SIG-M5 (cell line): ENCODE measurements around the gene CCNK.

ENCODE experiments used
- DNase-seq: peaks from one replicate; lab custom pipeline; 2025; lab: John Stamatoyannopoulos, UW

CCNK gene

DNA sequence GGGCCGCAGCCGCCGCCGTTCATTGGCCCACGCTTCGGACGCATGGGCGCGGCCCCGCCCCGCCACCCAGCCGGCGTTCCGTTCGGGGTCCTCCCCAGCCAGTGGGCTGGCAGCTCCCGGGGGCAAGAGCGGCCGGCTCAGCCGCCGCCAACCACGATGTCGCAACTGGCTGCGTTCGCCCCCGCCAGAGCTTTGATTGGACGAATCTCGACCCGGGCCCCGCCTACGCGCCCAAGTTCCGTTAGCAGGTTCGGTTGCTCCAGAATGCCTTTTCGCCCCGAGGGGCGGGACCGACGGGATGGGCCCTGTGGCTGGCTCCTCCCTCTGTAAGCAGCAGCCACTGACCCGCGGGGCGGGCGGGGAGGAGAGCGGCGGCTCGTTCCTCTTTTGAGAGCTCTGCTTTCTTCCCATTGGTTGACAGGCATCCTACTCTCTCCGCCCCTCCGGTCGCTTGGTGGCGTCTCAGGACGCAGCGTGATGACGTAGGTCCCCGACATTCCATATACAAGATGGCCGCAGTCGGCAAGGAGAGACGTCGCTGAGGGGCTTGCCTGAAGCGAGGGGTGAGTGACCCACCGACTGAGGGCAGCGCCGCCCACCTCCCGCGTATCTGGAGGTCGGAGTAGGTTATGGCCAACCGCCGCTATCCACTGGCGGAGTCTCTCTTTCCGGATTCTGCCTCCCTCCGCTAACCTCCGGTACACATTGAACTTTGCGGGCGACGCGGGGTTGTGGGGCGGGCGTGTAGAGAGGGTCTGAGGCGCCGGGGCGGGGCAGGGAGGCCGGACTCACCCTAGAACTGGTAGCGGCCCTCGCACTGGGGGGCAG, at the start of gene CCNK:
Gene CCNK (plus strand): TSS at position 493 of the 828 bp plus-strand sequence. CDS start 11,269 bp downstream, outside the sequence.
- peak; percentile 89 for DNase-seq

DNA sequence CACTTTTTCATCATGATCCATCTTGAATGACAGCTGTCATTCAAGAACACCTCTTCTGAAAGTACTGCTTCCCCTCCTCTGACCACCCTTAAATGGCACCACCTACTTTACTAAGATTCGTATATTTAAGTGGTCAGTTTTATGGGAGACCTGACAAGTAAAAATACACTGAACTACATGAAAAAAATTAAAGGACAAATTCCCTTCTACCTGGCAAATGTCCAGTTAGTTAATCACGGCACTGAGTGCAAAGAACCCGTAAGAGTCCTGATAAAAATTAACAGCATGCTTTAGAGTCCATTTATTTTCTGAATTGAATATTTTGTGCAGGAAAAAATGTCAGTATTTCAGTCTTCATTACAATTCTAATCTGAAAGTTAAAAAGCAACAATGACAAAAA, 49.2 kb upstream of the CCNK start:
- no peak for DNase-seq

DNA sequence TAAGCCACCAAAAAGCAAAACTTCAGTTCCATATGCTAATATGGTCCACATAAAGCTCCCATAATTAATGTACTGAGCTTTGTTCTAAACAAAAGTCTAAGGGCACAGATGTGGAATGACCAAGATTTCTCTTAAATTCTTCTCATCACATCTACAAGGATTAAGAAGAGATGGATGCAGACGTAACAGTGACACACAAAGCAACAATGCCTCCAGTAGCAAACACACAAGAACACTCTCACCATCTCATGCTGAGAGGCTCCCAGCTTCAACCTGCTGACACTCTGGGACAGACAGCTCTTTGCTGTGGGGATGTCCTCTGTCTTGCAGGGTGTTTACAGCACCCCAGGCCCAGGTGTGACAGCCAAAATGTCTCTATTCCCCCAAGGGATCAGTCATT, 48.7 kb upstream of the CCNK start:
- DNase-seq: no peak

DNA sequence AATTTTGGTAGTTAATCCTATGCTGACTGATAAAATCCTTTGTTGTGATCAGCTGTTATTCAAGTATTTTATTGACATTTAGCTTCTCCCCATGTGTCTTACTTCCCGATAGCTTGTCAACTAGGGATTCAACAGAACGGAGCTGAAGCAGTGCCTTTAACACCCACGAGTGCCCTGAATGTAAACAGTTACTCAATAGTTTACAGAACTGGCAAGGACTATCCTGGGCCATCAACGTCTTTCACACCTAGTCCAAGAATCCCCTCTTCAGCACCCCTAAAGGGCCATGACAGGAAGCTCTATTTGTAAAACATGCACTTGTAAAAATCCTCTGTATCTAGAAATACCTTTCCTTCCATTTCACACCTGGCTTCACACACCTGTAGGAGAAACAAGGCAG, 45.9 kb upstream of the CCNK start:
- no peak for DNase-seq

DNA sequence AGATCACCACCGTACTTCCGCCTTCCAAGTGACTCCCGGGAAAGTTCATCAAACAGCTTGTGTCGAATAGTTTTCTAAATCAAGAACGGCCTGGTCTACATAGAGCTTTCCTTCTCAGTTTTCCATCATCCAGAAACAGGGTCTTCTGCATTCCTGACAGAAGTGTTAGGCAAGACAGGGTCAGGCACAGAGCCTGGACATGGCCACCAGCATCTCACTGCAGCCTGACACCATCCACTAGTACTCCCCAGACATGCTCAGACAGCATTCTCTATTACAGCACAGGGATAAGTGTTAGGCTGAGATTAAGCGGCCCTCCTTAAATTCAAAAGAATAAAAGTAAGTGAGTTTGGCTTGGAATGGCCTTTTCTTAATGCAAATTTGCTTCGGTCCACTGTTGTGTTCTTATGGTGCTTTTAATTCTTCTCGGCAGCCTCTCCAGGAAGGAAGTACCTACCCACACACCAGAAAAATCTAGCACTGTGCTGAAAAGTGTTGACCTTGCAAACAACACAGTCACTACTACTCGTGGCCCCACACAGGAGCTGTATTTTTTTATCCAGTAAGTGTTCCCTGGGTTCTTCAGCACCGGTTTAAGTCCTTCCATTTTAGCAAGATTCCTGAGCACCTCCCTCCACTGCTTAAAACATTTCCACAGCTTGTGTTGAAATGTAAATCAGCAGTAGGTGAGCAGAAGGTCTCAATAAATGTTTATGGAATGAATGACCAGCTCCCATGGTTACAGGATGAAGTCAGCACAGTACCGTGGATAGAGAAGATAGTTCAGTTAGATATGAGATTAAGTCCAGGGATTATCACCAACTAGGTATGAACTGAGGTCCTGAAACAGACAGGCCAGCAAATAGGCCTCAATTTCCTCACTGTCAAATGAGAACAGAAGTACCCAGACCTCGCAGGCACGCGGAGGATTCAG, 44.7 kb upstream of the CCNK start:
- no peak for DNase-seq

DNA sequence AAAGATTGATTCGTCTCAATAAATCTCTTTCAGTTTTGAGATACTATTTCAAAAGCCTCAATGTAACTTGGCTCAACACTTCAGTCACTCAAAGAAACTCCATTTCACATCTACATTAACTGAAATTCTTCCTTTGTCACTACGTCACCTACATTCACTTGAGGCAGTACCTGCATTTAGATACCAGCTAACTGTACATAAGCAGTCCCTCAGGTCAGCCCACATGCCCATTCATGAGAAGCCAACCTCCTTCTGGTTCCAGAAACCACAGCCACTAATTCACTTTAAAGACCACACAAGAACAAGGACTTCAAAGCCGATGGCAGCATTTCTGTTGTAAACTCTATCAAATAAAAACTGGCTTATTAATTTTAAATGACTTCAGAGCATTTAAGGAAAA, 43.5 kb upstream of the CCNK start:
- DNase-seq: no peak

DNA sequence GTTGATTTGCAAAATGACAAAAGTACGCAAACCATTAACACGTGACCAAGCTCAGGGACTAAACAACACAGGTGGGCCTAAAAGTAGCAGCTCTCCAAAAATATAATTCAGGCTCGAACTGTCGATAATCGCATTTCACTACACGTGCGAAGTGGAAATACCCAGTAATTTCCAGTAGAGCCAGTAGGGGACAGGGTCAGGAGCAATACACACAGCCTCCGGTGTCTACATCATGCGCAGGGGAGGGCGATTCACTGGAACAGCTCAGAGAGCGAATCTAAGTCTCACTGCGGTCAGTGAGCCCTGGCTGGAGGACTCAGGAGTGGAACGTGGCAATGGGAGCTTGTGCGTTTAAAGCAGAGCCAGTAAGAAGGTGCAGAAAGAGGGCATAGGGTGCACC, 40.9 kb upstream of the CCNK start:
- DNase-seq: no peak

DNA sequence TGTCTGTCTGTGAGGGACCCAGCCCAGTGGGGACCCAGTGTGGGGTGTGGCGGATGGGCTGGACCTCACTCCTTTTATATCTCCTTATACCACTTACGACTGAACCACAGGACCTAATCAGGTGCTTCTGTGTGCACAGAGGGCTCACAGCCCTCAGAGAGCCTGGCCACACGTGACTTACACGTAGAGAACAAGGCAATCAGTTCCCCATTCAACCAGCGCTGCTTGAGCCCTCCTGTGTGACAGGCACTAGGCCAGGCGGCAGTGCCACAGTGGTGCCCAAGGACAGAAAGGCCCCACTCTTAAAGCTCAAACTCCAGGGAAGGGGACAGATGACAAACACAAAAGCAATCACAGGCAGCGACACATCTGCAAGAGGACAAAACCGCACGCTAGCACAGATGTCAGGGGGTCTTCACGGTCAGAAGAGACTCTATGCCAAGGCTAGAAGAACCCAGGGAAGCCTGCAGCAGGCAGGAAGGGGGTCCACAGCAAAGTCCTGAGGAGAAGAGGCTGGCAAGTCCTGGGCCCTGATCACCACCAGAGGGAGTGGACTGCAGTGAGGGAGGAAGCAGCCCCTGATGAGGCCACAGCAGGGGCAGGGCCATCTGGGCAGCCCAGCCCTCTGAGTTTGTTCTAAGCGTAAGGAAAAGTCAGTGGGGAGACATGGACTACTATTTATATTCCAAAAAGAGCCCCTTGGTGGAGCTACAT, 39.9 kb upstream of the CCNK start:
- no peak for DNase-seq

DNA sequence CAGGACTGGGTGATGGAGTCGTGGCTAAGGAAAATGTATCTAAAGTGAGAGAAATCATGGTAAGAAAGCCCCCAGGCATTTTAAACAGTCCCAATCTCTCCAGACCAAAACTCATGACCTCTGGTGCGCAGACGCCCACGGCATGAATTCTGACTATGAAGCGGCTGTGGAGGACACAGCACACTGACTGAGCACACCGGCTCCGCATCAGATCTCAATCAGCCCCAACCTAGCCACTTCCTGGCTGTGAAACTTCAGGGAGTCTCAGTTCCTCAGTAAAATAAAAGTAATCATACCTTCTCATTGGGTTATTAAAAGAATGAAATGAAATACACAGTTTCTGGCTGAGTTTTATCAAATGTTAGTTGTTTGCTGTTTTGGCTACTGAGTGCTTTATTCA, 39.3 kb upstream of the CCNK start:
- DNase-seq: no peak

DNA sequence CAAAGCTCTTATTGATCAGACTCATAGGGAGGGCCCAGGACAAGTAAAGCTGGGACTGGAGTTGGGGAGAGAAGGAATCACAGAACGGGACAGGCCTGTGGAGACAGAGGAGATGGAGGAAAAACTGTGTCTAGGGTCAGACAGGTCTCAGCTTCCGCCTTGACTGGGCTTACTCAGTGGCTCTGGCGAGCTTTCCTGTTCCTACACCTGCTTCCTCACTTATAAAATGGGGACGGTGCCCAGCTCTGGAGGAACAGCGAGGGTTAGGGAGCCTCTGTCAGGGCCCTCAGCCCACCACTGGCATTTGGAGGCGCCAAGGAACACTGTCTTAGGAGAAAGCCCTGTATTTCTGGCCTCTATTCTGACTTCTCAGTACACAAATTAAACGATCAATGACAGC, 35.3 kb upstream of the CCNK start:
- no peak for DNase-seq

DNA sequence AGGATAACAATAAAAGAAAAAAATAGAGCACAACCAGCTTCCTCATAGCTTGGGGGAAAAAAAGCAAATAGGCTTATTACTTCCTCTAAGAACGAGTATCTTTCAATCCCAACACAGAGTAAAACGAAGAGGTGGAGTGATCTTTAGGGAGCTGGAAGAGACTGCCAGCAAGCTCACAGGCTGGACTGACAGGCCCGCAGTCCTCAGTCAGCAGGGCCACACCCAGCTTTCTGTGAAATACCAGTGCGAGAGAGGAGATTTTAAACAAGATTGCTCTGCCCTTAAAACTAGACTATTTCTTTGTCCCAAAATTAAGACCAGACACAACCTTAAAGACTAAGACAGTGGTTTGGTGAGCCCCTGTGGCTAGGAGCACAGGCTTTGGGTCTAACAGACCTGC, 33.5 kb upstream of the CCNK start:
- no peak for DNase-seq

DNA sequence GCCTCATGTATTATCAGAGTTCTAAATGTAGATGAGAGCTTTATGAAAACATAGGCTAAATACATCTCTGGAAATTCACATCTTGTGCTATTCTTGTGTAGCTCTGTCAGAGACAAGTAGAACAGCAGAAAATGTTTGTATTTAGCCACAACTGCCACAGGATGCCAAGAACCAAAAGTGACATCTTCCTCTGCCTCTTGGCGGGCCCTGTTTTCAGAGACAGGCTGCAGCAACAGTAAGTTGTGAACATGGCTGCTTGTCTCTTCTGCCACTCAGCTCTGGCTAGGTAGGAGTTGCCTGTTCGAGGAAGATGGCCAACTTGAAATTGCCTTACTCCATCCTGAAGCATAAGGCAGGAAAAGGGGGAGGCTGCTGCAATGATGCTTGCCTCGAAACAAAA, 30.9 kb upstream of the CCNK start:
- no peak for DNase-seq

DNA sequence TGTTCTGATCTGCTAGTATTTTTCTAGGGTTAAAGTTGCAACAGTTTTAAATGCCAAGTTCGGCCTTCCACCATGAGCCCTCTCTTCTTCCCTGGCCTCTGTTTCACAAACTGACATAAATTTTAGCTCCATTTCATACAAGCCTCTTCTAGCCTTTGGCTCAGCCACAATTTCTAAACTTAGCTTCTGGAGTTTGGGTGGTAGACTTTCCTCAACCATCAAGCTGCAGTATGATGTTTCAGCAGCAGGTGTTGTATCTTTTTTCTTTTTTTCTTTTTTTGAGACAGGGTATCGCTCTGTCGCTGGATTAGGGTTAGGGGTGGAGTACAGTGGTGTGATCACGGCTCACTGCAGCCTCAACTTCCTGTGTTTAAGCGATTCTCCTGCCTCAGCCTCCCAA, 30.0 kb upstream of the CCNK start:
- no peak for DNase-seq

DNA sequence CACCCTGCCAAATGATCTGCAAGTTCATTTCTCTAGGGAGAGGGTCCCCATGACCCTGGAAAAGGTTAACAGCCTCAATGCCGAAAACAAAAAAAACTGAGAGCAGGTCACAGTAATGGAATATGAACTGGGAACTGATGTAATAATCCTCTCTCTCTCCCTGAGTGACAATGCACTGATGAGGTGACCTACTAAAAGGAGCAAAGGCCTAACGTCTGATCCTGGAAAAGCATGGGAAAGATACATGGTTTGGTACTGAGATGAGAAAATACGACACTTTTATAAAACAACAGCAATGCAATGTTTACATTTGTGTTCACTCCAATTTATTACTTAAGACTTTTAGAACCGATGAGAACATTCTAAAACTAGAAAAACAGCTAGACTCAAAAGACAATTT, 28.2 kb upstream of the CCNK start:
- no peak for DNase-seq

DNA sequence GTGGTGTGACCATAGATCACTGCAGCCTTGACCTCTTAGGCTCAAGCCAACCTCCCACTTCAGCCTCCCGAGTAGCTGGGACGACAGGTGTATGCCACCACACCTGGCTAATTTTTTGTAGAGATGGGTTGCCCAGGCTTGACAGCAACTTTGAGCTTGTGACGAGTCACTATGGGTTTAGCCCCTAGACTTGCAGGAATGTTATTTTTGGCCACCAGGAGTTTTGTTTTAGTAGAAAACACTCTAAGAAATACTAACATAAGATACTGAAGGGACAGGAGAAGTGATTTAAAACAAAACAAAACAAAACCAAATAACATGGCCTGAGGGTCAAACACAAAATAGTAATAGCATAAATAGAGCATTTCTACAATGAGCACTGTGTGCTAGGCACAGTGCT, 27.0 kb upstream of the CCNK start:
- no peak for DNase-seq

DNA sequence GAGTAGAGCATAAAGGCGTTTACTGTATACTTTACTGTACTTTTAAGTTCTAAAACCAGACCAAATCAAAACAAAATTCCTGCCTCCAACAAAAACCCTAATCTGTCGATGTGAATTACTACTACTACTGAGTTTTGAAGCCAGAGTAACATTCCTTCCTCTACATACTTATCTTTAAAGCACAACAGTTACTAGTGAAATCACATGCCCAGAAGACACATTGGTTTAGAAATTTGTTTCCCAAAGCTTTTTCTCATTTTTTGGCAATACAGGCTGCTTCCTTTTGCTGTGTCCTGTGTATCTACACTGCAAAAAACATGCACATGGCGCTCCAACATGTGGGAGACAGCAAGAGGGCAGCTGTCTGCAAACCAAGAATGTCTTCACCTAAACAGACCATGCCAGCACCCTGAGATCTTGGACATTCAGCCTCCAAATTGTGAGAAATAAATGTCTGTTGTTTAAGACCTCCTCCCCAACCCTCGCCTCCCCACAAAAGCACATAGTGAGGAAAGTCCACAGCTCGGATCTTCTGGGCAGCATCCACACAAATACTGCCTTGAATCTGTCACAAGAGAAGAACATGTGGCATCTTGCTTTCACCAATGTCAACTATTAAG, 21.6 kb upstream of the CCNK start:
- DNase-seq: no peak

DNA sequence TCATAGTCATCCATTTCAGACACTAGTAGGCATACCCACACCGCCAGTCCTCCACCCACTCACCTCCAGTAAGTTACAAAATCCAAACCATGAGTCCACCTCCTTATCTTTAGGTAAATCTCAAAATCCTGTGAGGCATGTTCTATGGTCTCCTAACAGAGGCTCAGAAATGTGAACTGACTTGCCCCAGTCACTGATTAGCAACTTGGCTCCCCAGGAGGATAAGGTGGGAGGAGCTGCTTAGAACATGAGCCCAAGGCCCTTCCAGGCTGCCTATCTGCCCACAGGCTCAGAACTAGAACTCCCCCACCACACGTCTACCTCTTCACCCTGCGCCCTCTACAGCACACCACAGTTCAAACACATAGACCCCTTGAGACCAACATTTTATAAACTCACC, 20.4 kb upstream of the CCNK start:
- no peak for DNase-seq

DNA sequence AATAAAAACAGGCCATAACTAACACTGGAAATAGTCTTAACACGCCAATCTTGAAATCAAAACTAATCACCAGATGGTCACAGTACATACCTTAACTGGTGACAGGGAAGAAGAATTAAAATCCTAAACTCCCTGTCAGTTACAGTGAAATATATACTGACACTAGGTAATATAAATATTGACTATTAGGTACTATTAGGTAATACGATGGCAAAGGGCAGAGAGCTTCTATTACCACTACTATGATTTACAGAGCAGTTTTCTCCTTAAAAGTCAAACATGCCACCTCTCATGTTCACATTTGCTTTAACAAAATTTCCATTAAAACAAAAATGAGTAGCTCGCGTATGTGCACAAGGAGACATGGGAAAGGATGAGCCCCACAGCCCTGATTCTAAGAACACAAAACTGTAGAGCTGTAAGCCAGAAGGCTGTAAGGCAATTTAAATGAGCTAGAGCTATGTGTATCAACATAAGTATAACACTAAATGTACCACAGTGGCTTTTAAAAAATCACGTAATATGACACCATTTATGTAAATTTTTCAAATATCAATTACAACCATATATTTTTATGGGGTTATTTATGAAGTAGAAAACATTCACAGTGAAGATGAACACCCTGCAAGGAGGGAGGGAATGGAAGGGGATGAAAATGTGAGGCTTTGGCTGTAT, 19.7 kb upstream of the CCNK start:
- no peak for DNase-seq

DNA sequence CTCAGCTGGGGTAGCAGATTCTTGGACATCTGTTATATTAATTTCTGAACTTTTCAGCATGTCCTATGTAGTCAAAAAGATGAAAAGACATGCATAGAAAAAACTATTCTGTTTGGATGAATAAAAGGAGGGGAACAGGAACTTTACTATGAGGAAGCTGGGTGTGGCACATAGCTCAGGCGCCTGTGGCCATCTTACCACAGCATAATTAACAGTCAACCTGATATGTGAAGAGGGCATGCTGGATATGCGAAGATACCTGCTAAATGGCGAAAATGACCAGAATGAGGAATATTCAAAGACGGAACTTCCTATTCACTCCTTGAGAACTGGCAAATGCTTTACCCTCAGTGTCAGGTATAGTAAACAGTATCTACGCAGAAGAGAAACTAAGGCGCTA, 19.0 kb upstream of the CCNK start:
- DNase-seq: no peak

DNA sequence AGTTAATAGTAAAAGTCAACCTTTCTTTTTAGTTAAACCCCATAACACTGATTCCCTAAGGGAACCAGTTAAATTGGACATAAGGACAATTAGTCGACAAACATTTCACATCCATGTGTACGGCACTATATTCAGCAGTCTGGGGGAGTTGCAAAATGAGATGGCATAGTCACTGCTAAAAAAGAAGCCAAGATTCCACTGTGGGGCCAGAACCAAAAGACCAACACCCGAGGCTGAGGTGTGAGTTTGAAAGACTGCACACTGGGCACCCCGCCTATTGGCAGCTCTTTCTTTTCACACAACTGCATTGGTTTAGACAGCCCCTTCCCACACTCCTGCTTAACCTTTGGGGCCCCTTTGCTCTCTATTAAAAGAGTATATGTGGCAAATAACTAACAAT, 17.2 kb upstream of the CCNK start:
- DNase-seq: no peak

DNA sequence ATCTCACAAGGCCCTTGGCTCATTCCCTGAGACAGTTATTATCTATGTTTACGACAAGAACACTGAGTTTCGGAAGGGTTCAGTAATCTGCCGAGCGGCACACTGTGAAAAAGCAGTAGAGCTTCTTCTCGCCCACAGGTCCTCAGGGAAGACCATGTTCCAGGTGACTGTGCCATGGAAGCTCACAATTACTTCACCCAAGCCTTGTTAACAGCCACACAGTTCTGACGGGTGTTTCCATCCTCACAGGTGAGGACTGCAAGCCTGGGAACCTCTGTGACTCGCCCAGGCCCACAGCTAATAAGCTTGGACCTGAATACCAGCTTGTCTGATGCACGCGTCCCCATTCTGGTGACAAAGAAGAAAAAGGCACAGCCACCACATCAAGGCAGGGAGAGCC, 15.9 kb upstream of the CCNK start:
- no peak for DNase-seq

DNA sequence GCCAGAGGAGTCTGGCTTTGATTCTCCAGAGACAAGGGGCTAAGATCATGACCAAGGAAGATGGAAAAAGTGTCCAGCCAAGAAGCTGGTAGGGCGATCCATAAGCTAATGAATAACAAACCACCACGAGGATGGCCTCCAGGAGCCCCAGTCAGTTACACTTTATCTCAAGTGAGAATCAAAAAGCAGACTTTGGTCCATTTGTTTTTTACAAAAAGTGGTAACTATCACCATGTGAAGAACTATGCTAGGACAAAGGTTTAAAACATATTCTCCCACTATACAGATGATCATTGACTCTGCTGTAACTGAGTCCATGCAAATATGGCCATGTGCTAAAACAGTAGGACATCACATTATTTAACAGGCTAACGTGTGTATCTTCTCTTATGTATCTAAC, 14.5 kb upstream of the CCNK start:
- DNase-seq: no peak
